HepG2 (cell line): ENCODE measurements around the gene COPS9. TPM values are rescaled to one million over a fixed set of nuclear protein-coding genes. Genes with fewer than 3 reads are reported as not detected.

Source experiments
- ATAC-seq: fragments of 200-7000 bp; cut with Tn5 transposase; 3 replicates; pipeline ENCODE4 v1.9.1; 2020; ENCODE audit warnings: mild to moderate bottlenecking, moderate library complexity
- BruUV-seq: library from RNA; stranded (reverse); fragments of 400-500 nt; replicated peaks from 2 replicates; lab custom pipeline; 2021; lab: Mats Ljungman, UMichigan
- CTCF ChIA-PET: fragments of 300-600 bp; formaldehyde crosslinking; extraction: SDS; loops from one replicate; lab custom pipeline; 2021; ENCODE audit warnings: low total read pairs, inconsistent platforms, low intra/inter-chr PET ratio; lab: Yijun Ruan, JAX
- POLR2A ChIA-PET: fragments of 350-600 bp; sonication (Branson Sonifier 250); formaldehyde crosslinking; loops from one replicate; lab custom pipeline; 2020; ENCODE audit warnings: antibody characterized with exemption, inconsistent platforms; lab: Yijun Ruan, JAX
- DNase-seq: peaks from one replicate; pipeline ENCODE4 v3.0.0-alpha.2; 2015; ENCODE audit warnings: low spot score
- FAIRE-seq: peaks from 3 replicates; lab custom pipeline; 2011; peaks lifted over from hg19 to GRCh38; lab: Jason Lieb, UNC
- H2AFZ ChIP-seq: one replicate; pipeline ENCODE4 v1.6.1; 2011; ENCODE audit warnings: low read length, inconsistent platforms
- H3K27ac ChIP-seq: fragments of 300-600 bp; 3 replicates; pipeline ENCODE4 v1.8.0; 2011; ENCODE audit warnings: mixed run types, mild to moderate bottlenecking, mixed read lengths, low read length, inconsistent platforms; ENCODE audit not compliant: insufficient read depth; ENCODE audit errors: extremely low read length
- H3K27me3 ChIP-seq, 2 experiments: fragments of 200-600 bp in 1 of 2; 2 replicates in 1 of 2; 3 replicates in 1 of 2; pipeline versions ENCODE4 v1.6.0 to v1.8.0; 2011; ENCODE audit warnings: low read length in 2 of 2, mild to moderate bottlenecking in 2 of 2, moderate library complexity in 2 of 2, inconsistent platforms in 1 of 2; ENCODE audit not compliant: insufficient read depth in 2 of 2, control insufficient read depth in 1 of 2
- H3K36me3 ChIP-seq, 2 experiments: fragments of 200-600 bp in 1 of 2; replicated peaks in 1 of 2; 2 replicates in 1 of 2; 3 replicates in 1 of 2; pipeline versions ENCODE4 v1.5.1 to v1.8.0; 2011; ENCODE audit warnings: low read length in 2 of 2, inconsistent platforms in 1 of 2; ENCODE audit not compliant: insufficient read depth in 2 of 2, control insufficient read depth in 1 of 2
- H3K4me1 ChIP-seq: 2 replicates; pipeline ENCODE4 v1.5.1; 2012; ENCODE audit warnings: low read length, inconsistent platforms; ENCODE audit not compliant: insufficient read depth
- H3K4me2 ChIP-seq: 2 replicates; pipeline ENCODE4 v1.6.0; 2011; ENCODE audit warnings: low read depth, low read length, inconsistent platforms
- H3K4me3 ChIP-seq, 3 experiments: fragments of 200-600 bp in 1 of 3; sonication (generic), shearing (Covaris generic) in 1 of 3; replicated peaks in 1 of 3; 2 replicates each; pipeline ENCODE4 v1.5.1; 2011 to 2016; ENCODE audit warnings: low read length in 3 of 3, inconsistent platforms in 2 of 3, low read depth in 2 of 3, mild to moderate bottlenecking in 2 of 3, control low read depth in 1 of 3, mixed read lengths in 1 of 3; ENCODE audit not compliant: insufficient read depth in 1 of 3
- H3K79me2 ChIP-seq: one replicate; pipeline ENCODE4 v1.6.1; 2011; ENCODE audit warnings: low read length, inconsistent platforms; ENCODE audit not compliant: insufficient read depth
- H3K9ac ChIP-seq: 2 replicates; pipeline ENCODE4 v1.6.0; 2011; ENCODE audit warnings: mild to moderate bottlenecking, low read depth, low read length, inconsistent platforms; ENCODE audit not compliant: insufficient read depth
- H3K9me3 ChIP-seq: 2 replicates; pipeline ENCODE4 v1.5.1; 2012; ENCODE audit warnings: mild to moderate bottlenecking, low read length
- H4K20me1 ChIP-seq: 2 replicates; pipeline ENCODE4 v1.6.0; 2011; ENCODE audit warnings: inconsistent platforms, mild to moderate bottlenecking, low read length, moderate library complexity; ENCODE audit not compliant: insufficient read depth
- ZBTB8A ChIP-seq: sonication (generic); formaldehyde crosslinking; IDR thresholded peaks from 2 replicates; pipeline ENCODE4 v1.4.0; 2020; ENCODE audit warnings: mild to moderate bottlenecking, low read depth, missing genetic modification reagents, borderline replicate concordance
- ZFP37 ChIP-seq: sonication (generic); formaldehyde crosslinking; IDR thresholded peaks from 2 replicates; pipeline ENCODE4 v1.4.0; 2020; ENCODE audit warnings: missing genetic modification reagents, borderline replicate concordance
- ZNF644 ChIP-seq: IDR thresholded peaks from 2 replicates; pipeline ENCODE4 v1.6.1; 2016; ENCODE audit warnings: low read depth
- WGBS: methylation state at CpG from one replicate; pipeline ENCODE4 v1.1.6; 2017; ENCODE audit warnings: low lambda C conversion rate; 5-methylcytosine and 5-hydroxymethylcytosine counted together
- in situ Hi-C: cut with HindIII; loops from 2 replicates; pipeline ENCODE4 v1.10.0; 2017; ENCODE audit warnings: low pct_unique_long_range_greater_than_20kb; ENCODE audit not compliant: extremely low pct_ligation_motif_present
- intact Hi-C: fragments of 100-400 bp; cut with micrococcal nuclease; formaldehyde crosslinking; loops from one replicate; pipeline ENCODE4 v1.10.0; 2022; ENCODE audit not compliant: unreplicated experiment
- polyA plus RNA-seq, 8 experiments: library from polyadenylated mRNA; depleted of rRNA in 3 of 8; stranded (reverse) in 7 of 8; unstranded in 1 of 8; fragments of >200 nt; fragmentation: Illumina TruSeq in 4 of 8; extraction: Trizol in 4 of 8; gene quantifications; 2 replicates each; pipeline versions ENCODE4 v1.2.1 to v1.2.3, GENCODE V29; 2011 to 2016; ENCODE audit warnings: low read depth in 4 of 8, missing spikeins in 1 of 8, mixed read lengths in 1 of 8; ENCODE audit not compliant: insufficient read depth in 1 of 8
- total RNA-seq, 5 experiments: library from RNA; depleted of rRNA; stranded (reverse); fragments of >200 nt; fragmentation: Illumina TruSeq; extraction: Trizol; gene quantifications; 2 replicates each; pipeline ENCODE4 v1.2.3, GENCODE V29; 2016; ENCODE audit warnings: low read depth in 1 of 5

COPS9 gene
- total and polyA plus RNA-seq, 2 of the 13 experiments (the other 11 are each of a cell fraction or from before 2014, with no cell fraction given): 180 to 247 TPM

DNA sequence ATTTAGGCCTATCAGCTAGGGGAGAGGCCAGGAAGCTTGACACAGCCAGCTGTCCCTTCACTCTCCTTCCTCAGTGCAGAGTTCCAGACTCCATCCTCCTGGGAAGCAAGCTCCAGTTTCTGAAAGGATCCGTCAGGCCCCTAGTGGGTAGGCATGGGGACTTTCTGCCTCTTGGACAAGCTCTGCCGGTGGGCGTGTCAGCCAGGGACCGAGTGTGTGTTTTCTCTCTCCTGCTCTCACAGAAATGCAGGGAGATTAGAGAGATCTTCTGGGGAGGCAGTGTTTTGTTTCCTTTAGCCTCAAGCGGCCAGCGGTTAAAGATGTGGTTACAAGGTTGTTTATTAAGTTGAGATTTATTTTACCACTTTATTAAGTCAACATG lies 34.2 kb upstream of the COPS9 start:
- H3K79me2 ChIP-seq: no peaks in the 10 kb centered on the region
- no TSS peak for BruUV-seq
- no peaks in the 10 kb centered on the region for H3K9me3 ChIP-seq
- in situ Hi-C loops: no loop called here
- no peak overlapping the region for H3K9ac ChIP-seq
- no peak for TF ChIP-seq ZNF644 (CRISPR knock-in tag)
- no peak overlapping the region for H3K4me2 ChIP-seq
- H3K4me3 ChIP-seq: no peak overlapping the region
- no peaks in the 10 kb centered on the region for H3K4me1 ChIP-seq
- ChIA-PET CTCF (interaction anchor here (0.6 kb wide), 1 partner anchor 21 kb away, joined by 3 read pairs; no protein-coding TSS in a partner anchor), POLR2A (no interaction called here)
- H3K27me3 ChIP-seq: peaks cover 8 to 87% of the 10 kb centered on the region in 2 experiments; a peak in 4 of 5 replicates
- DNase-seq (no peak), FAIRE-seq (no peak), ATAC-seq (no peak; the same call in 2 of the 3 replicates)
- intact Hi-C loops: no loop called here
- H3K36me3 ChIP-seq: no peaks in the 10 kb centered on the region
- no peak overlapping the region for H3K27ac ChIP-seq
- no peak overlapping the region for H2AFZ ChIP-seq
- no peaks in the 10 kb centered on the region for H4K20me1 ChIP-seq
- 10% methylated on average over 6 of the region's 6 CpGs for WGBS

GRCh38 chr2:240169486-240170353 lies 33.6 kb upstream of the COPS9 start:
- H3K36me3 ChIP-seq: no peaks in the 10 kb centered on the region
- 44% methylated on average over 13 of the region's 15 CpGs for WGBS
- ATAC-seq: no peak; the same call in 1 of the 3 replicates
- no peak overlapping the region for H3K27ac ChIP-seq
- H3K9me3 ChIP-seq: no peaks in the 10 kb centered on the region
- no peak overlapping the region for H3K9ac ChIP-seq
- no peak for TF ChIP-seq ZFP37 (CRISPR knock-in tag)
- TF ChIP-seq ZBTB8A: no peak
- intact Hi-C loops (no loop called here), in situ Hi-C loops (no loop called here)
- no peak for DNase-seq
- no TSS peak for BruUV-seq
- H3K4me3 ChIP-seq: no peak overlapping the region
- no peaks in the 10 kb centered on the region for H3K4me1 ChIP-seq
- H3K4me2 ChIP-seq: no peak overlapping the region
- H3K27me3 ChIP-seq: peaks cover 8 to 81% of the 10 kb centered on the region in 2 experiments; a peak in 4 of 5 replicates
- CTCF ChIA-PET: no interaction called here
- POLR2A ChIA-PET: no interaction called here
- no peak overlapping the region for H2AFZ ChIP-seq
- H3K79me2 ChIP-seq: no peaks in the 10 kb centered on the region
- no peak for FAIRE-seq
- H4K20me1 ChIP-seq: no peaks in the 10 kb centered on the region
